Endothelial cell (in vitro differentiated cells): ENCODE results near the gene IFT22. TPM values are rescaled to one million over a fixed set of nuclear protein-coding genes. Genes with fewer than 3 reads are reported as not detected.
"Not testable (repeated sequence)": the region's sequence is repeated elsewhere in the genome, so short reads cannot be mapped to it uniquely, and the experiment has no call there.

Experiments used
- DNase-seq: peaks from one replicate; pipeline ENCODE4 v3.0.0; 2021; ENCODE audit warnings: low spot score
- H3K27ac Mint-ChIP-seq: one replicate; pipeline ENCODE4 v1.8.0; 2021; ENCODE audit warnings: mixed read lengths, inconsistent platforms; ENCODE audit not compliant: unreplicated experiment
- H3K27me3 Mint-ChIP-seq: one replicate; pipeline ENCODE4 v1.8.0; 2021; ENCODE audit warnings: mild to moderate bottlenecking, moderate library complexity, mixed read lengths, inconsistent platforms; ENCODE audit not compliant: unreplicated experiment
- H3K36me3 Mint-ChIP-seq: one replicate; pipeline ENCODE4 v1.8.0; 2021; ENCODE audit warnings: mild to moderate bottlenecking, low read depth, mixed read lengths, inconsistent platforms; ENCODE audit not compliant: unreplicated experiment
- H3K4me1 Mint-ChIP-seq: one replicate; pipeline ENCODE4 v1.8.0; 2021; ENCODE audit warnings: mild to moderate bottlenecking, mixed read lengths, inconsistent platforms; ENCODE audit not compliant: unreplicated experiment
- H3K4me3 Mint-ChIP-seq: one replicate; pipeline ENCODE4 v1.8.0; 2021; ENCODE audit warnings: mild to moderate bottlenecking, mixed read lengths, inconsistent platforms; ENCODE audit not compliant: unreplicated experiment
- H3K9me3 Mint-ChIP-seq: one replicate; pipeline ENCODE4 v1.8.0; 2021; ENCODE audit warnings: mixed read lengths, inconsistent platforms; ENCODE audit not compliant: unreplicated experiment
- CTCF ChIP-seq: fragments of 200-600 bp; sonication (generic); IDR thresholded peaks from one replicate; pipeline ENCODE4 v1.5.0; 2021; ENCODE audit warnings: antibody characterized with exemption; ENCODE audit not compliant: unreplicated experiment
- total RNA-seq: library from RNA; stranded (reverse); fragmentation: NEBNext Ultra II Directional; extraction: Animal tissue kit (Norgen Biotek cat#: 25700); gene quantifications from one replicate; pipeline ENCODE4 v1.2.1, GENCODE V29; 2021; ENCODE audit not compliant: unreplicated experiment

The IFT22 gene
- total RNA-seq, 1 donor from 2014 or later = 25.8 TPM

GRCh38 chr7:101294039-101294831 is 27.4 kb downstream of the IFT22 start:
- H3K27ac Mint-ChIP-seq = no peak overlapping the region
- no peaks in the 10 kb centered on the region for H3K9me3 Mint-ChIP-seq
- DNase-seq = no peak
- no peaks in the 10 kb centered on the region for H3K36me3 Mint-ChIP-seq
- H3K27me3 Mint-ChIP-seq = peaks cover 7% of the 10 kb centered on the region
- H3K4me1 Mint-ChIP-seq = peaks cover 3% of the 10 kb centered on the region
- no peak for TF ChIP-seq CTCF
- no peak overlapping the region for H3K4me3 Mint-ChIP-seq

- peak overlapping the region; percentile 48 for H3K27ac Mint-ChIP-seq
- not testable (repeated sequence) for H3K27me3 Mint-ChIP-seq, H3K9me3 Mint-ChIP-seq, DNase-seq, H3K4me1 Mint-ChIP-seq, H3K4me3 Mint-ChIP-seq, H3K36me3 Mint-ChIP-seq
Observed at GRCh38 chr7:101293069-101294021, 28.3 kb downstream of the IFT22 start.

DNA sequence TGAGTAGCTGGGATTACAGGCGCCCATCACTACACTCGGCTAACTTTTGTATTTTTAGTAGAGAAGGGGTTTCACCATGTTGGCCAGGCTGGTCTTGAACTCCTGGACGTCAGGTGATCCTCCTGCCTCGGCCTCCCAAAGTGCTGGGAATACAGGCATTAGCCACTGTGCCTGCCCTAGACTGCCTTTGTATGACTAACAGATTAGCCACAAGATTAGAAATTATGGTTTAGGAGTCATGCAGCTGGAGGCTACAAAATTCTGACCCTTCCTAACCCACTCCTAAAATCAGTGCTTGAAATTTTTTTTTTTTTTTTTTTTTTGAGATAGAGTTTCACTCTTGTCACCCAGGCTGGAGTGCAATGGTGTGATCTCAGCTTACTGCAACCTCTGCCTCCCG is 29.0 kb downstream of the IFT22 start:
- H3K36me3 Mint-ChIP-seq, H3K4me1 Mint-ChIP-seq, H3K4me3 Mint-ChIP-seq, H3K27me3 Mint-ChIP-seq, H3K9me3 Mint-ChIP-seq, DNase-seq, H3K27ac Mint-ChIP-seq: not testable (repeated sequence)

DNA sequence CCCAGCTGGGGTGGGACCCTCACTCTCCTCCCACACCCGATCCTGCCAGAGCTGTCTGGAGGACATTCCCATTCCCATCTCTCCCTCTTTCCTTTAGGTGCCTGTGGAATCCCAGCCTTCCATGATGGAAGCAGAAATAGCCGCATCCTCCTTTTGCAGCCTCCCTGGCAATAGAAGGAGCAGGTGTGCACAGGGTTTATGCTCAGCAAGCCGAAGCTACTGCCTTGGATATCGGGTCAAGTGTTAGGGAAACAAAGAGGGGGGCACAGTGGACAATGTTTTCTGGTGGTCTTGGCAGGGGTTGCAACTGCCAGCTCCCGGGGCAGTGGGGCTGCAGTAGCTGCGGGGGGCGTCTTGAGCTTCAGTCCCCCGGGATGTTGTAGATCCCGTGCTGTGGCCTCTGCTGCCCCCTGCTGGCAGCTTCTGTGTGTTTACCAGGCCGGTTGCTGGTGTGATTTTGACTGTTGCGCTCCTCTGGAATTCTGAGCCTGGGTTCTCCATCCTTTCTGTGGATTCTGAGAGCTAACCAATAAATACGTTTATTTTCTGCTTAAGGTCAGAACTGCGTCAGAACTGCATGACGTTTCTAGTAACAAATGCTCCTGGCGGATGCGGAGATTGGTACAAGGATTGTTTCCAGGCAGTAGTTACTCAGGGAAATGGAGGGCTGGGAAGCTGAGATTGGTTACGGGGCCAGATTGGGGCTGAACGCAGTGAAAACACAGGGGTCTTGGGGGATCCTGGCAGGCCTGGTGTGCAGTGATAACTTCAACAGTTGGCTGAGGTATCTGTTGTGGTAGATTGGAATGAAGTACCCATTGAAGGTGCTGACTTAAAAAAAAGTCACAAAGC is 31.2 kb downstream of the IFT22 start:
- not testable (repeated sequence) for H3K4me1 Mint-ChIP-seq, H3K4me3 Mint-ChIP-seq, H3K27me3 Mint-ChIP-seq, H3K9me3 Mint-ChIP-seq, H3K27ac Mint-ChIP-seq, H3K36me3 Mint-ChIP-seq
- DNase-seq = peak; percentile 75
- TF ChIP-seq CTCF = peak; percentile 77

GRCh38 chr7:101289687-101290086 is 31.9 kb downstream of the IFT22 start:
- not testable (repeated sequence) for DNase-seq, H3K36me3 Mint-ChIP-seq, H3K4me1 Mint-ChIP-seq, H3K4me3 Mint-ChIP-seq, H3K9me3 Mint-ChIP-seq, H3K27ac Mint-ChIP-seq, H3K27me3 Mint-ChIP-seq

DNA sequence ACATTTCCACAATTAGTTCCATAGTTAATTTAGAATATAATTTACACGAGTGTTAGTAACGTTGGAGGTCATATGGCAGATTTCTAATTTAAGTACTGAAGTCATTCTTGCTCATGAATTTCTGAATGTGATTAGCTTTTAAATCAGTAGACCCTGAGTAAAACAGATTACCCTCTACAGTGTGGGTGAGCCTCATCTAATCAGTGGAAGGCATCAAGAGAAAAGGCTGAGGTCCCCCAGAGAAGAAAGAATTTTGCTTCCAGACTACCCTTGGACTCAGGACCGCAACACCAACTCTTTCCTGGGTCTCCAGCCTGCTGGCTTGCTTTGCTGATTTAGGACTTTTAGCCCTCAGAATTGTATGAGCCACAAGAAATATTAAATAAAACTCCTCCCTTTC is 33.2 kb downstream of the IFT22 start:
- H3K27me3 Mint-ChIP-seq = peaks cover 4% of the 10 kb centered on the region
- H3K4me3 Mint-ChIP-seq = no peak overlapping the region
- no peak overlapping the region for H3K27ac Mint-ChIP-seq
- H3K9me3 Mint-ChIP-seq = no peaks in the 10 kb centered on the region
- no peaks in the 10 kb centered on the region for H3K36me3 Mint-ChIP-seq
- no peak for TF ChIP-seq CTCF
- no peak for DNase-seq
- H3K4me1 Mint-ChIP-seq = peaks cover 3% of the 10 kb centered on the region
